Adrenal gland (tissue), 5 donors: ENCODE results near the gene IPCEF1.

Experiments used
- POLR2A ChIP-seq, 2 donors: fragments of 450-650 bp; IDR thresholded peaks; one replicate each; pipeline ENCODE4 v1.6.1; 2017; ENCODE audit warnings: antibody characterized with exemption in 2 of 2, mild to moderate bottlenecking in 2 of 2, moderate library complexity in 1 of 2
- TF ChIP-seq, protein P1 (sequence below), 6 experiments: fragments of 450-650 bp in 4 of 6; fragments of 200-600 bp in 2 of 6; sonication (generic) in 1 of 6; IDR thresholded peaks; 1 replicate in 5 of 6; 2 replicates in 1 of 6; pipeline versions ENCODE4 v1.5.1 to v1.8.0; 2016 to 2021; ENCODE audit warnings: antibody characterized with exemption in 6 of 6, mild to moderate bottlenecking in 2 of 6, moderate library complexity in 1 of 6
- donor health status: DM: no; HTN: no; CAD: no.

- TF ChIP-seq POLR2A (IDR thresholded peaks at IDR 0.05), result no peak
- TF ChIP-seq, protein P1, sequence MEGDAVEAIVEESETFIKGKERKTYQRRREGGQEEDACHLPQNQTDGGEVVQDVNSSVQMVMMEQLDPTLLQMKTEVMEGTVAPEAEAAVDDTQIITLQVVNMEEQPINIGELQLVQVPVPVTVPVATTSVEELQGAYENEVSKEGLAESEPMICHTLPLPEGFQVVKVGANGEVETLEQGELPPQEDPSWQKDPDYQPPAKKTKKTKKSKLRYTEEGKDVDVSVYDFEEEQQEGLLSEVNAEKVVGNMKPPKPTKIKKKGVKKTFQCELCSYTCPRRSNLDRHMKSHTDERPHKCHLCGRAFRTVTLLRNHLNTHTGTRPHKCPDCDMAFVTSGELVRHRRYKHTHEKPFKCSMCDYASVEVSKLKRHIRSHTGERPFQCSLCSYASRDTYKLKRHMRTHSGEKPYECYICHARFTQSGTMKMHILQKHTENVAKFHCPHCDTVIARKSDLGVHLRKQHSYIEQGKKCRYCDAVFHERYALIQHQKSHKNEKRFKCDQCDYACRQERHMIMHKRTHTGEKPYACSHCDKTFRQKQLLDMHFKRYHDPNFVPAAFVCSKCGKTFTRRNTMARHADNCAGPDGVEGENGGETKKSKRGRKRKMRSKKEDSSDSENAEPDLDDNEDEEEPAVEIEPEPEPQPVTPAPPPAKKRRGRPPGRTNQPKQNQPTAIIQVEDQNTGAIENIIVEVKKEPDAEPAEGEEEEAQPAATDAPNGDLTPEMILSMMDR (IDR thresholded peaks at IDR 0.05), result no peak
These were observed 123.2 kb downstream of the IPCEF1 start for GRCh38 chr6:154233383-154233782.
